Measurements from ENCODE around the gene CLDN15.

DNA sequence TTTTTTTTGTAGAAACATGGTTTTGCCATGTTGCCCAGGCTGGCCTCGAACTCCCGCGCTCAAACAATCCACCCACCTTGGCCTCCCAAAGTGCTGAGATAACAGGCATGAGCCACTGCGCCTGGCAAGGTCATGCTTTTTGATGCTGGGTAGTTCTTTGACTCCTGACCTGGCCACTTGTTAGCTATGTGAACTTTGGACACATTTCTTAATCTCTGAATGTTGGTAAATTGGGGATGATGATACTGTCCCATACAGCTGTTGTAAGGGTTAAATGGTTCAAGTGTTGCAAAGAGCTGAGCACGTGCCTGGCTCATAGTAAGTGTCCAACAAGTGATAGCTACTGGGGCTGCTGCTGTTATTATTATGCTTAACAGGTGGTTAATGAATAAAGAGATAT is 17.3 kb downstream of the CLDN15 start:
- TF ChIP-seq, protein P1, sequence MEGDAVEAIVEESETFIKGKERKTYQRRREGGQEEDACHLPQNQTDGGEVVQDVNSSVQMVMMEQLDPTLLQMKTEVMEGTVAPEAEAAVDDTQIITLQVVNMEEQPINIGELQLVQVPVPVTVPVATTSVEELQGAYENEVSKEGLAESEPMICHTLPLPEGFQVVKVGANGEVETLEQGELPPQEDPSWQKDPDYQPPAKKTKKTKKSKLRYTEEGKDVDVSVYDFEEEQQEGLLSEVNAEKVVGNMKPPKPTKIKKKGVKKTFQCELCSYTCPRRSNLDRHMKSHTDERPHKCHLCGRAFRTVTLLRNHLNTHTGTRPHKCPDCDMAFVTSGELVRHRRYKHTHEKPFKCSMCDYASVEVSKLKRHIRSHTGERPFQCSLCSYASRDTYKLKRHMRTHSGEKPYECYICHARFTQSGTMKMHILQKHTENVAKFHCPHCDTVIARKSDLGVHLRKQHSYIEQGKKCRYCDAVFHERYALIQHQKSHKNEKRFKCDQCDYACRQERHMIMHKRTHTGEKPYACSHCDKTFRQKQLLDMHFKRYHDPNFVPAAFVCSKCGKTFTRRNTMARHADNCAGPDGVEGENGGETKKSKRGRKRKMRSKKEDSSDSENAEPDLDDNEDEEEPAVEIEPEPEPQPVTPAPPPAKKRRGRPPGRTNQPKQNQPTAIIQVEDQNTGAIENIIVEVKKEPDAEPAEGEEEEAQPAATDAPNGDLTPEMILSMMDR (IDR thresholded peaks at IDR 0.05), result no peak
- TF ChIP-seq POLR2A (IDR thresholded peaks at IDR 0.05), result no peak
